GM12865 (cell line): ENCODE measurements around the gene PKP1.

Source experiments
- DNase-seq: peaks from one replicate; pipeline ENCODE4 v3.0.0; 2010; ENCODE audit warnings: low read depth
- H3K4me3 ChIP-seq: 2 replicates; pipeline ENCODE4 v1.5.1; 2011; ENCODE audit warnings: mild to moderate bottlenecking, low read depth, low read length, control low read depth
- TF ChIP-seq, protein P1 (sequence below): IDR thresholded peaks from 2 replicates; pipeline ENCODE4 v1.5.1; 2011; ENCODE audit warnings: low read length, control low read depth, low read depth, inconsistent platforms; ENCODE audit not compliant: insufficient read depth; ENCODE audit errors: missing control alignments

Gene PKP1

DNA sequence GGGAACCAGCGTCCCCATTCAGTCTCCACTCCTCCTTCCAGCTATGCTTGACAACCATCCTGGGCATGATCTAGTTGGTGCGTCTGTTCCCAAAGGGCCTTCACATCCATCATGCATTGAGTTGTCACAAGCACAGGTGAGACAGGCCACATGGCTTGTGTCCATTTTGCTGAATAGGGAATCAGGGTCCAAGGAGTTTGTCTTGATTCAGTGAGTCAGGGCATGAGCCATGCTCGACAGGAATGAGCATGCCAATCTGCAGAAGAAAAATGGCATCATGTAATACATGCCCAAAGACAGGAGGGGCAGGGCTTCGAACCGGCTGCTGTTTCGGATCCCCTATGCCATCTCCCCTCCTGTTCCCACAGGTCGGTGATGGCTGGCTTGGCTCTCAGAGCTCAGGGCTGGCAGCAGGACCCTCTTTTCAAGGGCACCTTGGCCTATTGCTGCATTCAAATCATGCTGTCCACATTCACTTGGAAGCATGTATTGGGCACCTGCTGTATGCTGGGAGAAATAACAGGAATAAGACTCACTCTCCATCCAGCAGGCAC, 44.5 kb downstream of the PKP1 start:
- no peak for DNase-seq
- no peak overlapping the region for H3K4me3 ChIP-seq
- TF ChIP-seq, protein P1, sequence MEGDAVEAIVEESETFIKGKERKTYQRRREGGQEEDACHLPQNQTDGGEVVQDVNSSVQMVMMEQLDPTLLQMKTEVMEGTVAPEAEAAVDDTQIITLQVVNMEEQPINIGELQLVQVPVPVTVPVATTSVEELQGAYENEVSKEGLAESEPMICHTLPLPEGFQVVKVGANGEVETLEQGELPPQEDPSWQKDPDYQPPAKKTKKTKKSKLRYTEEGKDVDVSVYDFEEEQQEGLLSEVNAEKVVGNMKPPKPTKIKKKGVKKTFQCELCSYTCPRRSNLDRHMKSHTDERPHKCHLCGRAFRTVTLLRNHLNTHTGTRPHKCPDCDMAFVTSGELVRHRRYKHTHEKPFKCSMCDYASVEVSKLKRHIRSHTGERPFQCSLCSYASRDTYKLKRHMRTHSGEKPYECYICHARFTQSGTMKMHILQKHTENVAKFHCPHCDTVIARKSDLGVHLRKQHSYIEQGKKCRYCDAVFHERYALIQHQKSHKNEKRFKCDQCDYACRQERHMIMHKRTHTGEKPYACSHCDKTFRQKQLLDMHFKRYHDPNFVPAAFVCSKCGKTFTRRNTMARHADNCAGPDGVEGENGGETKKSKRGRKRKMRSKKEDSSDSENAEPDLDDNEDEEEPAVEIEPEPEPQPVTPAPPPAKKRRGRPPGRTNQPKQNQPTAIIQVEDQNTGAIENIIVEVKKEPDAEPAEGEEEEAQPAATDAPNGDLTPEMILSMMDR = no peak

DNA sequence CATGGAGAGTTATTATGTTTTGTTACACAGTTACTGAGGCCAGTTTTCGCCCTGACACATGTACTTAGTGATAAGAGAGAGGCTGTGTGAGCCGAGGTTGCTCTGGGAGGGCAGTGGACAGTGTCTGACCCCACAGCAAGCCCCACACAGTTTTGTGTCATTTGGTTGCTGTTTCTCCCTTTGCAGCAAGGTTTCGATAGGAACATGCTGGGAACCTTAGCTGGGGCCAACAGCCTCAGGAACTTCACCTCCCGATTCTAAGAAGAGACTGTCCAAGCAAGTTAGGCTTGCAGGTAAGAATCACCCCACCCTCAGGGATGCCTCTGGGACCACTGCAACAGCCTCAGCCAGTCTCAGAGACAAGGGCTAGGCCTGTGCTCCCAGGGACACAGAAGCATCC, 45.3 kb downstream of the PKP1 start:
- DNase-seq = no peak
- no peak overlapping the region for H3K4me3 ChIP-seq
- TF ChIP-seq, protein P1 = no peak

DNA sequence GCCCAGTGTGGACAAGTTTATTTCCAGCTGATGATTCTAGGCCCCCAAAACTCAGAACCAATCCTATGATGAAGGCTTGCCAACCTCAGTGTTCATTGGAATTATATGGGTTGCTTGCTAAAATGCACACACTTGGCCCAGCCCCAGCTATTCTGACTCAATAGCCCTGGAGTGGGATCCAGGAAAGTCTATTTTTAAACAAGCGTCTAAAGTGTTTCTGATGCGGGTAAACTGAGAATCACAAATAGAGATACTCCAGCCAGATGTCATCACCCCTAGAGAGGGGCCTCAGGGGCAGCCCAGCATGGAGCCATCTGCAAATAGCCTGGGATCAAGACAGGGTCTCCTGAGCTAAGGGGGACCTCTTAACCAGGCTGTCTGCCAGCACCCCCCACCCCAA, 46.0 kb downstream of the PKP1 start:
- no peak overlapping the region for H3K4me3 ChIP-seq
- DNase-seq = no peak
- TF ChIP-seq, protein P1 = no peak

DNA sequence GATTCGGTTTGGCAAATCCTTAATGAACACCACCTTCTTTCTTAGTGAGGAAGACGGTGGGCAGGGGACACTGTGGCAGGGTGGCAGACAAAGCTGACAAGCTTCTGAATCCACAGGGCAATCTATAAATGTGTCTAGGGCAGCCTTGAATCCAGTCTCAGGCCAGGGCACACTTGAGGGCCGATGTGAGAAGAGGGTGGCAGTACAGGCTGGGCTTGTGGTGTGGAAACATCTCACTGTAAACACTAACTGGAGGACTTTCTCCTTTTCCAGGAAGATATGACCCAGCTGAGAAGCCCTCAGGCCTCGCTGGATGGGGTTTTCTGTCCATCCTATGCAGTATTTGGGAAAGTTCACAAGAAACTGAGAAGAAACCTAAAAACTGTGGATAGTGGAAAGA, 46.5 kb downstream of the PKP1 start:
- TF ChIP-seq, protein P1 = no peak
- no peak overlapping the region for H3K4me3 ChIP-seq
- no peak for DNase-seq

DNA sequence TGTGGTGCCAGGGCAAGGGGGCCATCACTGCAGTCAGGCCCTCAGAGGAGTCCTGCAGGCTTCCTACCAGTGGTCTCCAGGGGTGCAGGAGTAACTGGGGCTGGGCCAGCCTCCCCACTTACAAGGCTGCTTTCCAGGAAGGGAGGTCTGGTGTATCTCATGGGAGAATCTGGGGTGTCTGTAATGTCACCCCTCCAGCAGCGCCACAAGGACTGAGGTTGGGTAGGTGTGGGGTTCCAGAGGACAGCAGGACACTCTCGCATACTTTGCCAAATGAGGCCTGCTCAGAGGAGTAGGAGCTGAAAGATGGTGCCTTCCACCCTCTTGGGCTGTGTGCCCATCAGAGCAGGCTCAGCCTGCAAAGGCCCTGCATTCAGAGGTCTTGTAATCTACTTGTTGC, 47.2 kb downstream of the PKP1 start:
- DNase-seq = no peak
- TF ChIP-seq, protein P1 = no peak
- no peak overlapping the region for H3K4me3 ChIP-seq

DNA sequence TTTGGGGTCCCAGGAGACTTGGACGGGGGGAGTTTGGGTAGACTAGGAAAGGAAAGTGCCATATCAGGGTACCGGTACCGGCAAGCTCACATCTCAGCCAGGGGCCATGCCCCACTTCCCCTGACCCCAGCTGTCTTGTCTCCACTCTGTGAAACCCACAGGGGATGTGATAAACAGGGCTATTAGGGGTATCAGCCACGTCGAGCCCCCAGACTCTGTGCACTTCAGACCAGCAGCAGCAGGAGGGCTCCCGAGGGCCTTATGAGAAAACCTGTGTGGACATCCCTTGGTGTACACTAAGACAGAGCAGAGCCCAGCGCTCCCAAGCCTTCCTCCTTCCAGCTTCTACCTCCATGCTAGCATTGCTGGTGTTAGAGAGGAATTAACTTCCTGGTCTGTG, 47.9 kb downstream of the PKP1 start:
- TF ChIP-seq, protein P1 = no peak
- no peak overlapping the region for H3K4me3 ChIP-seq
- no peak for DNase-seq

DNA sequence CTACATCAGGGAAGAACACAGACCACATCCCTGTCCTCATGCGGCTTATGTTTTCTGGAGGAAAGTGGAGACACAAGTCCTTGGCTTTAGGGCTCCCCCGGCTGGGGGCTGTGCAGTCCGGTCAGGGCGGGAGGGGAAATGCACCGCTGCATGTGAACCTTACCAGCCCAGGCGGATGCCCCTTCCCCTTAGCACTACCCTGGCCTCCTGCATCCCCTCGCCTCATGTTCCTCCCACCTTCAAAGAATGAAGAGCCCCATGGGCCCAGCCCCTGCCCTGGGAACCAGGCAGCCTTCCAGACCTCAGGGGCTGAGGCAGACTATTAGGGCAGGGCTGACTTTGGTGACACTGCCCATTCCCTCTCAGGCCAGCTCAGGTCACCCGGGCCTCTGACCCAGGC, 48.7 kb downstream of the PKP1 start:
- DNase-seq = no peak
- H3K4me3 ChIP-seq = no peak overlapping the region
- TF ChIP-seq, protein P1 = no peak
